Ovary (tissue), 9 donors: ENCODE results near the gene ITGAE. TPM values are rescaled to one million over a fixed set of nuclear protein-coding genes. Genes with fewer than 3 reads are reported as not detected.

Experiments used
- DNase-seq, 5 donors: peaks; one replicate each; pipeline ENCODE4 v3.0.0-alpha.2; 2019 to 2020
- H3K27ac ChIP-seq, 2 donors: fragments of 200-600 bp; one replicate each; pipeline versions ENCODE4 v1.5.1 to v1.8.0; 2019 to 2022
- H3K27me3 ChIP-seq: fragments of 200-600 bp; one replicate; pipeline ENCODE4 v1.8.0; 2022
- H3K36me3 ChIP-seq: fragments of 200-600 bp; sonication (generic); one replicate; pipeline ENCODE4 v1.5.1; 2019
- H3K4me1 ChIP-seq: one replicate; pipeline ENCODE4 v1.8.1; 2013; ENCODE audit warnings: mild to moderate bottlenecking, moderate library complexity; ENCODE audit not compliant: insufficient read depth
- H3K4me3 ChIP-seq: fragments of 200-600 bp; sonication (generic); one replicate; pipeline ENCODE4 v1.5.1; 2017
- H3K9me3 ChIP-seq, 2 donors: fragments of 200-600 bp in 1 of 2; sonication (generic) in 1 of 2; one replicate each; pipeline versions ENCODE4 v1.5.1 to v1.8.1; 2013 to 2019; ENCODE audit warnings: mild to moderate bottlenecking in 1 of 2, moderate library complexity in 1 of 2
- EP300 ChIP-seq: sonication (generic); formaldehyde crosslinking; IDR thresholded peaks from one replicate; pipeline ENCODE4 v1.6.1; 2017; ENCODE audit warnings: antibody characterized with exemption
- POLR2A ChIP-seq: fragments of 450-650 bp; IDR thresholded peaks from one replicate; pipeline ENCODE4 v1.6.1; 2017; ENCODE audit warnings: antibody characterized with exemption, mild to moderate bottlenecking, moderate library complexity
- WGBS, 3 donors: extraction: QIAGEN DNeasy Blood & Tissue Kit in 1 of 3; methylation state at CpG; one replicate each; pipeline versions ENCODE4 v1.1.5 to v1.1.7; 2013 to 2017; 5-methylcytosine and 5-hydroxymethylcytosine counted together
- intact Hi-C, 4 donors: fragments of 100-400 bp; cut with DNase I; formaldehyde crosslinking; loops; one replicate each; pipeline versions ENCODE4 v1.11.0 to v1.15.1; 2022 to 2023
- polyA plus RNA-seq, 2 donors: library from polyadenylated mRNA; stranded (reverse); fragments of 200-250 nt in 1 of 2; fragments of 350-450 nt in 1 of 2; fragmentation: Illumina TruSeq in 1 of 2; extraction: RNeasy Lipid Tissue Mini Kit (QIAGEN cat#74804) in 1 of 2; gene quantifications; one replicate each; pipeline ENCODE4 v1.2.3, GENCODE V29; 2013 to 2014
- total RNA-seq, 7 donors: library from RNA; depleted of rRNA in 2 of 7; stranded (reverse); fragments of >200 nt in 2 of 7; fragmentation: NEBNext Ultra II Directional in 3 of 7; extraction: Animal tissue kit (Norgen Biotek cat#: 25700) in 3 of 7; gene quantifications; one replicate each; pipeline versions ENCODE4 v1.1.0 to v1.2.4, GENCODE V29; 2016 to 2023
- TF ChIP-seq, protein P1 (sequence below), 3 donors: fragments of 450-650 bp in 2 of 3; fragments of 200-600 bp in 1 of 3; IDR thresholded peaks; one replicate each; pipeline versions ENCODE4 v1.5.1 to v1.8.0; 2016 to 2022; ENCODE audit warnings: antibody characterized with exemption in 3 of 3, mild to moderate bottlenecking in 1 of 3
- donor health status: DM: no; HTN: no; CAD: no; lungs with moderate emphysema.
- donor health status: DM: no; HTN: no; CAD: no.
- donor health status: Bipolar disorder and iron deficiency.
- donor health status: DM: yes; HTN: yes; CAD: no.
- donor health status: DM: no; HTN: no; CAD: no.
- donor health status: DM: yes; HTN: yes; CAD: no.

Gene ITGAE
- total and polyA plus RNA-seq, 9 donors, result 13.3 to 27.0 (median 17.2) TPM

DNA sequence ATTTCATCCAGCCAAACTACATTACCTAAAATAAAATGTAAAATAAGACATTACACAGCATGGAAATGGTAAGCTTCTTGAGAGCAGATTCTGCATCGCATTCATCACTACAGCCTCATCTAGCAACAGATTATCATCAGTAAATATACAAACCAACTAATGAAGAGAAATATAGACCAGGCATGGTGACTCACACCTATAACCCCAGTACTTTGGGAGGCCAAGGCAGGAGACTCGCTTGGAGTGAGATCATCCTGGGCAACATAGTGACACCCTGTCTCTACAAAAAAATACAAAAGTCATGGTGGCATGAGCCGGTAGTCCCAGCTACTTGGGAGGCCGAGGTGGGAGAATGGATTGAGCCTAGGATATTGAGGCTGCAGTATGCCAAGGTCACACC is 25.2 kb upstream of the ITGAE start:
- no peaks in the 10 kb centered on the region for H3K36me3 ChIP-seq

DNA sequence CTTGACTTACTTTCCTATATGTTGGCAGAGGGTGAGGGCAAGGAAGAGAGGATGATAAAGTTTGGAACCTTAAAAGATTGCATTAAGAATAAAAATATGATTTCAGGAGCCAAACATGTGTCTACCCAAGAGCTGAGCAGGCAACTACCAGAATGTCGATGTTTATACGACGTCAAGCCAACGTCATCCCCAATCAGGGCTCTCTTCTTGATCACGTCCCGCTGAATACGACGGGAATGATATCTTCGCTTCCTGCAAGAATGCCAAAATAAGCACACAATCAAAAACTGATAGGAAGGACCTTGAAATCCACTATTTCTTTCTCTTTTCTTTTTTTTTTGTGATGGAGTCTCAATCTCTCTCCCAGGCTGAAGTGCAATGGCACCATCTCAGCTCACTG is 20.1 kb upstream of the ITGAE start:
- Histone ChIP-seq H3K27ac (no peak overlapping the region), H3K4me3 (no peak overlapping the region), H3K27me3 (no peaks in the 10 kb centered on the region), H3K9me3 (no peaks in the 10 kb centered on the region), H3K36me3 (no peaks in the 10 kb centered on the region), H3K4me1 (no peaks in the 10 kb centered on the region)
- WGBS, 3 donors, result 43 to 84% (median 71%) methylated on average over 9 of the region's 9 CpGs
- no peak for DNase-seq
- intact Hi-C loops, result no loop called here
- TF ChIP-seq, protein P1, sequence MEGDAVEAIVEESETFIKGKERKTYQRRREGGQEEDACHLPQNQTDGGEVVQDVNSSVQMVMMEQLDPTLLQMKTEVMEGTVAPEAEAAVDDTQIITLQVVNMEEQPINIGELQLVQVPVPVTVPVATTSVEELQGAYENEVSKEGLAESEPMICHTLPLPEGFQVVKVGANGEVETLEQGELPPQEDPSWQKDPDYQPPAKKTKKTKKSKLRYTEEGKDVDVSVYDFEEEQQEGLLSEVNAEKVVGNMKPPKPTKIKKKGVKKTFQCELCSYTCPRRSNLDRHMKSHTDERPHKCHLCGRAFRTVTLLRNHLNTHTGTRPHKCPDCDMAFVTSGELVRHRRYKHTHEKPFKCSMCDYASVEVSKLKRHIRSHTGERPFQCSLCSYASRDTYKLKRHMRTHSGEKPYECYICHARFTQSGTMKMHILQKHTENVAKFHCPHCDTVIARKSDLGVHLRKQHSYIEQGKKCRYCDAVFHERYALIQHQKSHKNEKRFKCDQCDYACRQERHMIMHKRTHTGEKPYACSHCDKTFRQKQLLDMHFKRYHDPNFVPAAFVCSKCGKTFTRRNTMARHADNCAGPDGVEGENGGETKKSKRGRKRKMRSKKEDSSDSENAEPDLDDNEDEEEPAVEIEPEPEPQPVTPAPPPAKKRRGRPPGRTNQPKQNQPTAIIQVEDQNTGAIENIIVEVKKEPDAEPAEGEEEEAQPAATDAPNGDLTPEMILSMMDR (IDR thresholded peaks at IDR 0.05), result no peak
- no peak for TF ChIP-seq EP300
- no peak for TF ChIP-seq POLR2A

More for the DNA sequence above, 25.2 kb upstream of the ITGAE start:
- no peak for DNase-seq
- intact Hi-C loops, result no loop called here
- H3K9me3 ChIP-seq, result no peaks in the 10 kb centered on the region
- peaks cover 6% of the 10 kb centered on the region for H3K4me1 ChIP-seq
- no peak overlapping the region for H3K27ac ChIP-seq
- TF ChIP-seq, protein P1 (IDR thresholded peaks at IDR 0.05), result no peak
- no peak for TF ChIP-seq EP300
- no peak for TF ChIP-seq POLR2A
- no peaks in the 10 kb centered on the region for H3K27me3 ChIP-seq
- no peak overlapping the region for H3K4me3 ChIP-seq
- 91 to 92% (median 92%) methylated on average over 4 of the region's 4 CpGs for WGBS, 3 donors

DNA sequence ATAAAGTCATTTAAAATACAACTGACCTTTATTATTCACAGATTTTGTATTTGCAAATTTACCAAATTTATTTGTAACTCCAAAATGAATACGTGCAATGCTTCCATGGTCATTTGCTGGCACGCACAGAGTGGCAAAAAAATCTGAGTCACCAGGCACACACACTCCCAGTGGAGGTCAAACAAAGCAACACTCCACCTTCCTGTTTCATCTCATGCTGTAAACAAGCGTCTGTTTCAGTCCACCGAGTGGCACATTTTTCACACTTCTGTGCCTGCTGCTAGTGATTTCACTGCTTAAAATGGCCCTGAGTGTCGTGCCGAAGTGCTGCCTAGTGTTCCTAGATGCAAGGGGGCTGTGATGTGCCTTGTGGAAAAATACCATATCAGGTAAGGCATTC is 17.8 kb upstream of the ITGAE start:
- intact Hi-C loops, result no loop called here
- no peaks in the 10 kb centered on the region for H3K36me3 ChIP-seq
- 74 to 79% (median 78%) methylated on average over 6 of the region's 6 CpGs for WGBS, 3 donors
- no peak for DNase-seq
- no peaks in the 10 kb centered on the region for H3K27me3 ChIP-seq
- TF ChIP-seq EP300 (no peak), POLR2A (no peak)
- TF ChIP-seq, protein P1 (IDR thresholded peaks at IDR 0.05), result no peak
- no peaks in the 10 kb centered on the region for H3K4me1 ChIP-seq
- H3K4me3 ChIP-seq, result no peak overlapping the region
- H3K9me3 ChIP-seq, result no peaks in the 10 kb centered on the region
- no peak overlapping the region for H3K27ac ChIP-seq

DNA sequence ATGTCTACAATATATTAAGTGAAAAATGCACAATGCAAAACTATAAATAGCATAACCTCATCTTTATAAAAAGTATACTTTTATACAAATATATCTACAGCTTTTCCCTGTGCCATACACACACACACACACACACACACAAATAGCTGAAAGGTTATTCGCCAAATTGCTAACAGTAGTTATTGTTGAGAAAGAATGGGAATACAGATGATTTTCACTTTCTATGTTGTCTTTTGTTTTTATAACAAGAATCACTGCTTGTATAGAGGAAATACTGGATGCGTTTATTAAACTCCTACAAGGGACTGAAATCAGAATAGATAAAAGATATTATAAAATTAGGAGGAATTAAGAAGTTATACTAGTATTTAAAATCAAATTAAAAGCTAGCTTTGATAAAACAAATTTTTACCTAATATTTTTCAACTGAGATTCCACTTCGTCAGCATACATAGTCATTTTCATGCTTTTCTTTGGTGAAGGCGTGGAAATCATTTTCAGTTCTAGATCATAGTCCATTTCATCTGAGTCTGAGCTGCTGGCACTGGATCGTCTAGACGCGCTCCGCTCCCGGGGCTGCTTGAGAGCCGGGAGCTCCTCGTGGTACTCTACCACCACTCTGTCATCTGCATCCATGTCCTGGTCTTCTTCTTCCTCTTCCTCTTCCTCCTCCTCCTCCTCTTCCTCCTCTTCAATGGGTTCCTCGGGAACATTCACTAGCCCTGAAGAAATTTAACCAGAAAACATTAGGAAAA is 17.0 kb upstream of the ITGAE start:
- intact Hi-C loops, result no loop called here
- no peaks in the 10 kb centered on the region for H3K9me3 ChIP-seq
- no peak overlapping the region for H3K4me3 ChIP-seq
- peaks cover 2% of the 10 kb centered on the region for H3K4me1 ChIP-seq
- no peaks in the 10 kb centered on the region for H3K36me3 ChIP-seq
- no peak for TF ChIP-seq EP300
- TF ChIP-seq, protein P1 (IDR thresholded peaks at IDR 0.05), result no peak
- no peak for TF ChIP-seq POLR2A
- DNase-seq, result no peak
- H3K27me3 ChIP-seq, result no peaks in the 10 kb centered on the region
- no peak overlapping the region for H3K27ac ChIP-seq
- 89 to 92% (median 90%) methylated on average over 12 of the region's 12 CpGs for WGBS, 3 donors
